ENCODE data around the gene TRAPPC2. TPM values are rescaled to one million over a fixed set of nuclear protein-coding genes. Genes with fewer than 3 reads are reported as not detected.

Gene TRAPPC2
- total and polyA plus RNA-seq, 9 of the 15 experiments (the other 6 are each of a cell fraction or from before 2014, with no cell fraction given) = 10.3 to 30.6 (median 18.6) TPM

GRCh38 chrX:13756381-13756780, 22.0 kb upstream of the TRAPPC2 start:
- CTCF ChIA-PET (ENCODE audit: low intra/inter-chr PET ratio) = interaction anchor here (0.6 kb wide), 1 partner anchor 9 kb away, joined by 3 read pairs; no protein-coding TSS in a partner anchor
- no TSS peak for BruUV-seq (replicated peaks)
- in situ Hi-C loops (cut with MboI) = no loop called here
- TF ChIP-seq NRF1 (conservative IDR thresholded peaks at IDR 0.05 in 1 of 2, IDR thresholded peaks at IDR 0.05 in 1 of 2) (no peak), CBX3 (IDR thresholded peaks at IDR 0.05; ENCODE audit: borderline replicate concordance in 1 of 2, low read length in 2 of 2) (no peak), JUNB (CRISPR knock-in tag; conservative IDR thresholded peaks at IDR 0.05) (no peak), RBM22 (IDR thresholded peaks at IDR 0.05; ENCODE audit: low read depth, low read length, poor library complexity, severe bottlenecking) (no peak), ZBTB1 (CRISPR knock-in tag; IDR thresholded peaks at IDR 0.05; ENCODE audit: borderline replicate concordance, low read depth) (no peak), MAFK (IDR thresholded peaks at IDR 0.05; ENCODE audit: low read length) (no peak), FOS (IDR thresholded peaks at IDR 0.05; ENCODE audit: extremely low read depth, insufficient read length) (no peak), ZNF395 (CRISPR knock-in tag; IDR thresholded peaks at IDR 0.05) (no peak), DPF2 (IDR thresholded peaks at IDR 0.05) (no peak), FIP1L1 (IDR thresholded peaks at IDR 0.05; ENCODE audit: low read depth, low read length, poor library complexity, severe bottlenecking) (no peak), ZNF586 (CRISPR knock-in tag; conservative IDR thresholded peaks at IDR 0.05) (no peak), ZBTB43 (CRISPR knock-in tag; IDR thresholded peaks at IDR 0.05) (no peak), ZNF280B (CRISPR knock-in tag; IDR thresholded peaks at IDR 0.05) (no peak), ZNF507 (tag; conservative IDR thresholded peaks at IDR 0.05) (no peak), HDAC1 (IDR thresholded peaks at IDR 0.05) (no peak)
- TF ChIP-seq, protein P1, sequence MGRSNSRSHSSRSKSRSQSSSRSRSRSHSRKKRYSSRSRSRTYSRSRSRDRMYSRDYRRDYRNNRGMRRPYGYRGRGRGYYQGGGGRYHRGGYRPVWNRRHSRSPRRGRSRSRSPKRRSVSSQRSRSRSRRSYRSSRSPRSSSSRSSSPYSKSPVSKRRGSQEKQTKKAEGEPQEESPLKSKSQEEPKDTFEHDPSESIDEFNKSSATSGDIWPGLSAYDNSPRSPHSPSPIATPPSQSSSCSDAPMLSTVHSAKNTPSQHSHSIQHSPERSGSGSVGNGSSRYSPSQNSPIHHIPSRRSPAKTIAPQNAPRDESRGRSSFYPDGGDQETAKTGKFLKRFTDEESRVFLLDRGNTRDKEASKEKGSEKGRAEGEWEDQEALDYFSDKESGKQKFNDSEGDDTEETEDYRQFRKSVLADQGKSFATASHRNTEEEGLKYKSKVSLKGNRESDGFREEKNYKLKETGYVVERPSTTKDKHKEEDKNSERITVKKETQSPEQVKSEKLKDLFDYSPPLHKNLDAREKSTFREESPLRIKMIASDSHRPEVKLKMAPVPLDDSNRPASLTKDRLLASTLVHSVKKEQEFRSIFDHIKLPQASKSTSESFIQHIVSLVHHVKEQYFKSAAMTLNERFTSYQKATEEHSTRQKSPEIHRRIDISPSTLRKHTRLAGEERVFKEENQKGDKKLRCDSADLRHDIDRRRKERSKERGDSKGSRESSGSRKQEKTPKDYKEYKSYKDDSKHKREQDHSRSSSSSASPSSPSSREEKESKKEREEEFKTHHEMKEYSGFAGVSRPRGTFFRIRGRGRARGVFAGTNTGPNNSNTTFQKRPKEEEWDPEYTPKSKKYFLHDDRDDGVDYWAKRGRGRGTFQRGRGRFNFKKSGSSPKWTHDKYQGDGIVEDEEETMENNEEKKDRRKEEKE (IDR thresholded peaks at IDR 0.05; ENCODE audit: borderline replicate concordance in 1 of 2, control insufficient read depth in 1 of 2, low read depth in 2 of 2, low read length in 1 of 2) = no peak

More at GRCh38 chrX:13756381-13756780, 22.0 kb upstream of the TRAPPC2 start:
- Histone ChIP-seq H3K27me3 (ENCODE audit: control insufficient read depth in 2 of 2, insufficient read depth in 2 of 2, low read length in 2 of 2) (no peaks in the 10 kb centered on the region), H3K4me1 (replicated peaks in 1 of 2; ENCODE audit: control insufficient read depth in 2 of 2, insufficient read depth in 2 of 2, low read length in 2 of 2) (no peaks in the 10 kb centered on the region), H3K36me3 (ENCODE audit: control insufficient read depth, insufficient read depth, low read length) (peaks cover 78% of the 10 kb centered on the region), H3K9ac (ENCODE audit: insufficient read depth in 1 of 2, low read depth in 2 of 2, low read length in 2 of 2) (no peak overlapping the region), H3K79me2 (ENCODE audit: control insufficient read depth, insufficient read depth, low read length) (no peaks in the 10 kb centered on the region), H3K4me3 (no peak overlapping the region), H4K20me1 (replicated peaks; ENCODE audit: control insufficient read depth, insufficient read depth, low read length) (no peaks in the 10 kb centered on the region), H3K4me2 (ENCODE audit: insufficient read depth, low read length) (no peak overlapping the region), H2AFZ (ENCODE audit: low read depth, low read length) (no peak overlapping the region), H3K9me3 (replicated peaks; ENCODE audit: control insufficient read depth, insufficient read depth, low read depth, low read length) (no peaks in the 10 kb centered on the region), H3K9me1 (ENCODE audit: control insufficient read depth, insufficient read depth, low read length) (no peaks in the 10 kb centered on the region), H3K27ac (ENCODE audit: extremely low read depth, low read depth, low read length) (no peak overlapping the region)
- DNase-seq (ENCODE audit: extremely low read depth in 1 of 4, low spot score in 3 of 4) = no peak
- POLR2A ChIA-PET = no interaction called here
- no peak for ATAC-seq
- FAIRE-seq = no peak
- 81% methylated on average over 4 of the region's 4 CpGs for WGBS (ENCODE audit: insufficient coverage, low coverage, missing lambda C conversion rate)
- intact Hi-C loops (cut with micrococcal nuclease) = no loop called here

Data from K562 (cell line).